Panc1 (cell line): Measurements from ENCODE around the gene ATP2A3. TPM values are rescaled to one million over a fixed set of nuclear protein-coding genes. Genes with fewer than 3 reads are reported as not detected.
"Not testable (repeated sequence)": the region's sequence is repeated elsewhere in the genome, so short reads cannot be mapped to it uniquely, and the experiment has no call there.

Source experiments
- ATAC-seq: fragments of 200-7000 bp; cut with Tn5 transposase; 2 replicates; pipeline ENCODE4 v1.9.1; 2020; ENCODE audit warnings: mild to moderate bottlenecking, moderate library complexity
- BruUV-seq: library from RNA; stranded (reverse); fragments of 400-500 nt; replicated peaks from 2 replicates; lab custom pipeline; 2021; lab: Mats Ljungman, UMichigan
- CTCF ChIA-PET: fragments of 300-600 bp; sonication (Branson Sonifier 250); formaldehyde crosslinking; loops from one replicate; lab custom pipeline; 2022; ENCODE audit warnings: antibody characterized with exemption; lab: Charles Lee
- POLR2A ChIA-PET: fragments of 300-600 bp; sonication (Branson Sonifier 250); formaldehyde crosslinking; loops from one replicate; lab custom pipeline; 2022; ENCODE audit warnings: antibody characterized with exemption; lab: Charles Lee
- DNase-seq: peaks from one replicate; pipeline ENCODE4 v3.0.0-alpha.2; 2010; ENCODE audit warnings: low read depth, low spot score
- H3K27ac ChIP-seq: 2 replicates; pipeline ENCODE4 v1.5.1; 2011; ENCODE audit warnings: mild to moderate bottlenecking, low read length, inconsistent platforms
- H3K27me3 ChIP-seq: fragments of 200-500 bp; sonication (Bioruptor generic); 2 replicates; pipeline ENCODE4 v1.6.0; 2014; ENCODE audit warnings: low read length, inconsistent platforms; ENCODE audit not compliant: control insufficient read depth, insufficient read depth
- H3K36me3 ChIP-seq: fragments of 200-500 bp; sonication (Bioruptor generic); 2 replicates; pipeline ENCODE4 v1.5.1; 2014; ENCODE audit warnings: inconsistent platforms, mild to moderate bottlenecking, low read length, moderate library complexity; ENCODE audit not compliant: control insufficient read depth, insufficient read depth
- H3K4me1 ChIP-seq: 2 replicates; pipeline ENCODE4 v1.5.1; 2011; ENCODE audit warnings: inconsistent platforms, mild to moderate bottlenecking, low read length, moderate library complexity; ENCODE audit not compliant: control insufficient read depth, insufficient read depth
- H3K4me3 ChIP-seq, 2 experiments: 2 replicates each; pipeline ENCODE4 v1.5.1; 2011 to 2012; ENCODE audit warnings: low read depth in 2 of 2, low read length in 2 of 2, mild to moderate bottlenecking in 2 of 2, inconsistent platforms in 1 of 2, moderate library complexity in 1 of 2
- H3K9me3 ChIP-seq: fragments of 200-500 bp; sonication (Bioruptor generic); 2 replicates; pipeline ENCODE4 v1.5.1; 2014; ENCODE audit warnings: low read depth, mild to moderate bottlenecking, inconsistent platforms, low read length, moderate library complexity; ENCODE audit not compliant: control insufficient read depth, insufficient read depth
- POLR2AphosphoS5 ChIP-seq: IDR thresholded peaks from 2 replicates; pipeline ENCODE4 v1.6.1; 2012; ENCODE audit warnings: mild to moderate bottlenecking, low read depth, low read length, moderate library complexity
- REST ChIP-seq, 2 experiments: IDR thresholded peaks; 2 replicates each; pipeline ENCODE4 v1.6.1; 2011 to 2012; ENCODE audit warnings: low read depth in 2 of 2, control low read depth in 1 of 2, low read length in 1 of 2, mild to moderate bottlenecking in 1 of 2, moderate library complexity in 1 of 2; ENCODE audit not compliant: insufficient read depth in 1 of 2
- SIN3A ChIP-seq: IDR thresholded peaks from 2 replicates; pipeline ENCODE4 v1.6.1; 2012; ENCODE audit warnings: low read depth, mild to moderate bottlenecking, low read length, moderate library complexity, borderline replicate concordance; ENCODE audit not compliant: insufficient read depth
- TCF7L2 ChIP-seq: IDR thresholded peaks from 2 replicates; pipeline ENCODE4 v1.6.1; 2011; ENCODE audit warnings: mild to moderate bottlenecking, low read depth, low read length, inconsistent platforms
- in situ Hi-C: cut with HindIII; loops from 2 replicates; pipeline ENCODE4 v1.10.0; 2016; ENCODE audit warnings: low sequenced_read_pairs, low pct_unique_long_range_greater_than_20kb
- intact Hi-C: fragments of 100-400 bp; cut with micrococcal nuclease; formaldehyde crosslinking; loops from one replicate; pipeline ENCODE4 v1.10.0; 2022; ENCODE audit not compliant: unreplicated experiment
- total RNA-seq: library from RNA; stranded (reverse); gene quantifications from one replicate; pipeline ENCODE4 v1.2.1, GENCODE V29; 2021; ENCODE audit not compliant: unreplicated experiment
- TF ChIP-seq, protein P1 (sequence below): fragments of 450-650 bp; IDR thresholded peaks from 2 replicates; pipeline ENCODE4 v1.5.1; 2017; ENCODE audit warnings: mild to moderate bottlenecking

Gene ATP2A3
- total RNA-seq, 1 experiment from 2014 or later, result 29.7 TPM

DNA sequence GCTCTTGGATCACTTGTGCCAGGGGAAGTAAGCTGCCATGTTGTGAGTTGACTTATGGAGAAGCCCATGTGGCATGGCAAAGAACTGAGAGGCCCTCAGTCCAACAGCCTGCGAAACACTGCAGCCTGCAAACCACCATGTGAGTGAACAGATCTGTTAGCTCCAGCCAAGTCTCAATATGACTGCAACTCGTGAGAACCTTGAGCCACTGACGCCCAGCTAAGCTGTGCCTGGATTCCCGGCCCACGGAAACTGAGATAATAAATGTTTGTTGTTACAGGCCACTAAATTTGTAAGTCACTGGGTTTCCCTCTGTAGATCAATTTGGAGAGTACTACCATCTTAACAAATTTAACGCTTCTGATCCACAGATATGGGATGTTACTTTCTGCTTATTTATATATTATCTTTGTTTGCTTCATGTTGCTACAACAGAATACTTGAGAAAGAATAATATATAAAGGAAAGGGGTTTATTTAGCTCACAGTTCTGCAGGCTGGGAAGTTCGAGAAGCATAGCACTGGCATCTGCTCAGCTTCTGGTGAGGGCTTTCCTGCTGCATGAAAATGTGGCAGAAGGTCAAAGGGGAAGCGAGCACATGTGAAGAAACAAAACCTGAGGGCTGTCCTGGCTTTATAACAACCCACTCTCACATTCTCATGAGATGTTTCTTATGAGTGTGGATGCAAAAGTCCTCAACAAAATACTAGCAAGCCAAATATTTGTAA lies 29.4 kb upstream of the ATP2A3 start:
- CTCF ChIA-PET, result no interaction called here
- in situ Hi-C loops (no loop called here), intact Hi-C loops (no loop called here)
- Histone ChIP-seq H3K27me3 (no peaks in the 10 kb centered on the region), H3K4me1 (no peaks in the 10 kb centered on the region), H3K36me3 (no peaks in the 10 kb centered on the region), H3K27ac (no peak overlapping the region), H3K9me3 (no peaks in the 10 kb centered on the region), H3K4me3 (no peak overlapping the region)
- no TSS peak for BruUV-seq
- POLR2A ChIA-PET, result no interaction called here
- no peak for ATAC-seq
- TF ChIP-seq POLR2AphosphoS5, result no peak
- TF ChIP-seq, protein P1, sequence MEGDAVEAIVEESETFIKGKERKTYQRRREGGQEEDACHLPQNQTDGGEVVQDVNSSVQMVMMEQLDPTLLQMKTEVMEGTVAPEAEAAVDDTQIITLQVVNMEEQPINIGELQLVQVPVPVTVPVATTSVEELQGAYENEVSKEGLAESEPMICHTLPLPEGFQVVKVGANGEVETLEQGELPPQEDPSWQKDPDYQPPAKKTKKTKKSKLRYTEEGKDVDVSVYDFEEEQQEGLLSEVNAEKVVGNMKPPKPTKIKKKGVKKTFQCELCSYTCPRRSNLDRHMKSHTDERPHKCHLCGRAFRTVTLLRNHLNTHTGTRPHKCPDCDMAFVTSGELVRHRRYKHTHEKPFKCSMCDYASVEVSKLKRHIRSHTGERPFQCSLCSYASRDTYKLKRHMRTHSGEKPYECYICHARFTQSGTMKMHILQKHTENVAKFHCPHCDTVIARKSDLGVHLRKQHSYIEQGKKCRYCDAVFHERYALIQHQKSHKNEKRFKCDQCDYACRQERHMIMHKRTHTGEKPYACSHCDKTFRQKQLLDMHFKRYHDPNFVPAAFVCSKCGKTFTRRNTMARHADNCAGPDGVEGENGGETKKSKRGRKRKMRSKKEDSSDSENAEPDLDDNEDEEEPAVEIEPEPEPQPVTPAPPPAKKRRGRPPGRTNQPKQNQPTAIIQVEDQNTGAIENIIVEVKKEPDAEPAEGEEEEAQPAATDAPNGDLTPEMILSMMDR, result no peak
- TF ChIP-seq SIN3A, result no peak
- TF ChIP-seq TCF7L2, result no peak
- no peak for DNase-seq

DNA sequence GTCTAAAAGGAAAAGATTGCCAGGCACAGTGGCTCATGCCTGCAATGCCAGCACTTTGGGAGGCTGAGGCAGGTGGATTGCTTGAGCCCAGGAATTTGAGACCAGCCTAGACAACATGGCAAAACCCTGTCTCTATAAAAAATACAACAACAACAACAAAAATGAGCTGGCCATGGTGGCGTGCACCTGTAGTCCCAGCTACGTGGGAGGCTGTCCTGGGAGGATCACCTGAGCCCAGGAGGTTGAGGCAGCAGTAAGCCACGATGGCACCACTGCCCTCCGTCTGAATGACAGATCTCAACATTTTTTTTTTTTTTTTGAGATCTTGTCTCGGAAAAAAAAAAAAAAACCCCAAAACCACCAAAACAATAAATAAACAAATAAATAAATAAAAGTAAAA lies 28.1 kb upstream of the ATP2A3 start:
- ChIA-PET CTCF (interaction anchor here (0.7 kb wide), 1 partner anchor 83 kb away, joined by 6 read pairs; no protein-coding TSS in a partner anchor), POLR2A (no interaction called here)
- in situ Hi-C loops, result no loop called here

DNA sequence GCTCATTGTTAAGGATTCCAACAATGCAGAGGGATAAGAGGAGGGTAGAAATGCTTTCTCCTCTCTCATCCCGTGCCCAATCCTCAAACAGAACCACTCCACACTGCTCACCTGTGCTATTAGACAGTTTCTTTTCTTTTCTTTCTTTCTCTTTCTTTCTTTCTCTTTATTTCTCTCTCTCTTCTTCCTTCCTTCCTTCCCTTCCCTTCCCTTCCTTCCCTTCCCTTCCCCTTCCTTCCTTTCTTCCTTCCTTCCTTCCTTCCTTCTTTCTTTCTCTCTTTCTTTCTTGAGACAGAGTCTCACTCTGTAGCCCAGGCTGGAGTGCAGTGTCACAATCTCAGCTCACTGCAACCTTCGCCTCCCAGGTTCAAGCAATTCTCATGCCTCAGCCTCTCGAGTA lies 27.5 kb upstream of the ATP2A3 start:
- ATAC-seq, intact Hi-C loops, BruUV-seq, H3K27me3 ChIP-seq, POLR2A ChIA-PET, H3K27ac ChIP-seq, in situ Hi-C loops, H3K4me1 ChIP-seq, H3K4me3 ChIP-seq, DNase-seq, CTCF ChIA-PET, H3K9me3 ChIP-seq, H3K36me3 ChIP-seq: not testable (repeated sequence)

More for the DNA sequence above, 28.1 kb upstream of the ATP2A3 start:
- Histone ChIP-seq H3K4me1 (no peaks in the 10 kb centered on the region), H3K27ac (no peak overlapping the region), H3K4me3 (no peak overlapping the region), H3K36me3 (no peaks in the 10 kb centered on the region), H3K27me3 (no peaks in the 10 kb centered on the region), H3K9me3 (no peaks in the 10 kb centered on the region)
- ATAC-seq, result no peak
- DNase-seq, result no peak
- TF ChIP-seq TCF7L2 (no peak), REST (IDR thresholded peaks at IDR 0.05; ENCODE audit: insufficient read depth in 1 of 2, low read depth in 2 of 2, low read length in 1 of 2) (no peak), SIN3A (no peak), POLR2AphosphoS5 (no peak)
- TF ChIP-seq, protein P1, result no peak
- no TSS peak for BruUV-seq
- intact Hi-C loops, result no loop called here
